GM12801 (cell line): ENCODE measurements around the gene AGPAT3.

Experiments used
- TF ChIP-seq, protein P1 (sequence below): IDR thresholded peaks from one replicate; pipeline ENCODE4 v1.5.1; 2011; ENCODE audit warnings: control low read depth; ENCODE audit not compliant: insufficient read length; ENCODE audit errors: extremely low read depth

AGPAT3 gene

DNA sequence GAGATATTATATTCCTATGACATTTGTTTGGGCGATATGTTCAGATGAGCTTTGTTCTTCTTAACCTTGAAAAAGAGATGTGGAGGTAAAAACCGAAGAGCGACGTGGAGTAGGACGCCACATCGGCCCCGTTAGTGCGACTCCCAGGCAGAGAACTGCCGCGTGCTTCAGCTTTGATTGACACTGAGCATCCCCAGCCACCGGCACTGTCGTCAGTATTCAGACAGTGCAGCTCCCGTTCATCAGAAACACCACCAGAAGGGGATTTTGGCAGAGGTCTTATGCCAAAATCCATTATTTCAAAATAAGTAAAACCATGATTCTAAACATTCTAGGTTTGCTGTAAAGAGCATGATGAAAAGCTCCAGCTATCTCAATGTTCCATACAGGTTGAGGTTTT lies 66.5 kb downstream of the AGPAT3 start:
- TF ChIP-seq, protein P1, sequence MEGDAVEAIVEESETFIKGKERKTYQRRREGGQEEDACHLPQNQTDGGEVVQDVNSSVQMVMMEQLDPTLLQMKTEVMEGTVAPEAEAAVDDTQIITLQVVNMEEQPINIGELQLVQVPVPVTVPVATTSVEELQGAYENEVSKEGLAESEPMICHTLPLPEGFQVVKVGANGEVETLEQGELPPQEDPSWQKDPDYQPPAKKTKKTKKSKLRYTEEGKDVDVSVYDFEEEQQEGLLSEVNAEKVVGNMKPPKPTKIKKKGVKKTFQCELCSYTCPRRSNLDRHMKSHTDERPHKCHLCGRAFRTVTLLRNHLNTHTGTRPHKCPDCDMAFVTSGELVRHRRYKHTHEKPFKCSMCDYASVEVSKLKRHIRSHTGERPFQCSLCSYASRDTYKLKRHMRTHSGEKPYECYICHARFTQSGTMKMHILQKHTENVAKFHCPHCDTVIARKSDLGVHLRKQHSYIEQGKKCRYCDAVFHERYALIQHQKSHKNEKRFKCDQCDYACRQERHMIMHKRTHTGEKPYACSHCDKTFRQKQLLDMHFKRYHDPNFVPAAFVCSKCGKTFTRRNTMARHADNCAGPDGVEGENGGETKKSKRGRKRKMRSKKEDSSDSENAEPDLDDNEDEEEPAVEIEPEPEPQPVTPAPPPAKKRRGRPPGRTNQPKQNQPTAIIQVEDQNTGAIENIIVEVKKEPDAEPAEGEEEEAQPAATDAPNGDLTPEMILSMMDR, result no peak

DNA sequence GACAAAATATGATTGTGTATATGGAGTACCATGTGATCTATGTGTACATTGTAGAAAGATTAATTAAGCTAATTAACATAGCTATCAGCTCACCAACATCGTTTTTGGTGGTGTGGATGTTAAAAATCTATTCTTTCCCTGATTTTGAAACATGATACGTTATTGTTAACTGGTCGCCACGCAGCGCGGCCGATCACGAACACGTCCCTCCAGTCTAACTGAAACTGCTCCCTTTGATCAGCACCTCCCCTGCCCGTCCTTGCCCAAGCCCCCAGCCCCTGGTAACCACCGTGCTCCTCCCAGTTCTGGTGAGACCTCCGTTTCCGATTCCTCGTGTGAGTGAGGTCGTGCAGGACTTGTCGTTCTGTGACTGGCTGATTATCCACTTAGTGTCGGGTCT lies 67.0 kb downstream of the AGPAT3 start:
- TF ChIP-seq, protein P1, result no peak

DNA sequence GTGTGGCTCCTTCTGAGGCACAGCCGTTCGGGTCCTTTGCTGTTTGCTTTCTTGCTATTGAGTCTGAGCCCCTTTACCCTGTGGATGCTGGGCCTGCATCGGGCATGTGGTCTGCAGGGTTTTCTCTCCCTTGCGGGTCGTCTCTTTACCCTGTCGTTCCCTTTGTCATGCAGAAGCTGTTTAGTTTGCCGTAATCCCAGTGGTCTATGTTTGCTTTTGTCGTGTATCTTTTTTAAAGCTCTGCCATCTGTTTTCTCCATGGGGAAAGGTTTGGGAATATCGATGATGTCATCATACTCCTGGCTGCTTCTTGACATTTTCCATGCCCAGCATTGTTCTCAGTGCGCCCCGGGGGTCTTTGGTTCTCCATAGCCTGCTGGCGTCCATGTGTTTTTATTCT lies 68.2 kb downstream of the AGPAT3 start:
- TF ChIP-seq, protein P1, result no peak

DNA sequence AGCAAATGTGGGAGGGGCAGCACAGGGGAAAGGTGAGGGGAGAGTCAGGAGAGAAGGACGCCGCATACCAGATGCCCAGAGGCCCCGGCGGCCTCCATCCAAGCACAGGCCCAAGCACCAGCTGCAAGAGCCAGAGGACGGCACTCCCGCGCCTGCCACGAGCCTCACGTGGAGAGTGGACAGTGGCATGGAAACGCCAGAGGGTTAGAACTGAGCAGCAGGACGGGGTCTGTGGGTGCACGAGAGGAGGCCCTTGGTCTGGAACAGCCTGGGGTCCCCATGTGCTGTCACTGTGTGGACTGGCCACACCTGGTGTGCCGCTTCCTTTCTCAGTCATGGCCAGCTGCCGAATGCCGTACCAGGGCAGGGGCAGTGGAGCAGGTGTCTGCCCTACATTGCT lies 68.7 kb downstream of the AGPAT3 start:
- TF ChIP-seq, protein P1, result no peak

DNA sequence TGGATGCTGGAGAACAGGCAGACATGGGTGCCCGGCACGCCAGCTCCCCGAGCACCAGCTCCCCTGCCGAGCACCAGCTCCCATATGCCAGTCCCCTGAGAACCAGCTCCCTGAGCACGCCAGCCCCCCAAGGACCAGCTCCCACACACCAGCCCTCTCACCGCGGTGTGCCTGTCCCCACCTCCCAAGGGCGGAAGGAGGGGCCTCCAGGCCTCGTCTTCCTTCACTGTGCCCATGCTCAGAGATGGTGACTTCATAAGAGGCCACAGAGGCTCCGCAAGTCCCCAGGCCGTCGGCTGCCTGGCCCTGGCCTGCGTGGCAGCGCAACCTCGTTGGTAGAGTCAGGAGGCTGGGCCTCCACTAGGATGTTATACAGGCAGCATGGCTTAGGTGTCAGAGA lies 69.1 kb downstream of the AGPAT3 start:
- TF ChIP-seq, protein P1, result no peak

DNA sequence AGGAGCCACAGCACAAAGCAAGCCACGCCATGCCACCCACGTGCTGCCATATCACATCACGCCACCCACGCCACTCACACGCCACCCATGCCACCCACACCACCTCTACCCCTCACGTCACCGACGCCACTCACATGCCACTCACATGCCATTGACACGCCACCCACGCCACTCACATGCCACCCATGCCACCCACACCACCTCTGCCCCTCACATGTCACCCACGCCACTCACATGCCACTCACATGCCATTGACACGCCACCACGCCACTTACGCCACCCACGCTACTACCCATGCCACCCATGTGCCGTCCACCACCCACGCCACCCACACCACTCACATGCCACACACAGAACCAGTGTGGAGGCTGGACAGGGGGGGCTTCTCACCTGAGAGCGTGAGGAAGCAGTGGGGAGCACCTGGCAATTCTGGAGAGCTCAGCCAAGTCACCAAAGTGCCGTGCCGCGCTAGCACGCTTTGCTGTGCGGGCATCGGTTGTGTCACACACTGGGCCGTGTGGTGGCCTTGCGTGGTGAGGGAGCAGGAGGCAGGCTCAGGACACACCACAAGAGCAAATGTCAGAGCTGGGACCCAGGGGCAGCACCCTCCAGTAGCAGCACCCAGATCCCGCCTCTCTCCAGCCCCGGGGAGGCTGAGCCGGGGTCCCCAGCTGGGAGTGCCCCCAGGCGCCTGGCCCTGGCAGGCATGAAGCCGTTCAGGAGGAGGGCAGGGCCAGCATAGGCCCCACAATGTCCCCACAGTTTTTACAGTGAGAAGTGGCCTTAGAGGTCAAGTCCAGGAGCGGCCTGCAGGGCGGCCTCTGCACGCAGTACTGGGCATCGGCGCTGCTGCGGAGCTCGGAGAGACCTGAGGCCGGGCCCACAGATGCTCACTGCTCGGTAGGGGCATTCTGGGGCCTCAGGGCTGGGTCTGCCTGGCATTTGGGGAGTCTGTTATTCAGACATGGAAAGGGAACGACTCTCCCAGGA lies 70.0 kb downstream of the AGPAT3 start:
- TF ChIP-seq, protein P1, result no peak

DNA sequence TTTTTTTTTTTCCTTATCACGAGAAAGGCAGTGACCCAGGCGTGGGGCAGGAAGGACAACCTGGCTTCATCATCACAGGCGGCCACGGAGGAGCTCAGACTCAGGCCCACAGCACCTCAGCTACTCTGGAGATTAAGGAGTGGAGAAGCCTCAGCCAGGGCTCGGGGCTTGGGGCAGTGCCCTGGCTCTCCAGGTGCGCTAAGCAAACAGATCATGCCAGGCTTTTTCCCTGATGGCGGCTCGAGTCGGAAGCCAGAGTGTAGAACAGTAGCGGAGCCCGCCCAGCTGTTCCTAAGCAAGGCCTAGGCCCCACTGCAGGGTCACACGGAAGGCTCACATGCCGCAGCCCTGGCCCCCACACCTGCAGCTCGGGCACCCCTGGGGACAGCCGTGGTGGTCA lies 70.7 kb downstream of the AGPAT3 start:
- TF ChIP-seq, protein P1, result no peak
